A549 (cell line): ENCODE results near the gene ZDHHC23. TPM values are rescaled to one million over a fixed set of nuclear protein-coding genes. Genes with fewer than 3 reads are reported as not detected.

Source experiments
- ATAC-seq, 2 experiments: fragments of 200-7000 bp in 1 of 2; fragments of >200 bp in 1 of 2; cut with Nextera tagmentation in 1 of 2; cut with Tn5 transposase in 1 of 2; 3 replicates each; pipeline versions ENCODE4 v1.8.0 to v1.9.1; 2018 to 2020; ENCODE audit warnings: mild to moderate bottlenecking in 1 of 2, moderate library complexity in 1 of 2
- CTCF ChIA-PET: fragments of 300-600 bp; sonication (Branson Sonifier 250); formaldehyde crosslinking; extraction: SDS; loops from one replicate; lab custom pipeline; 2021; ENCODE audit warnings: antibody characterized with exemption, inconsistent platforms; lab: Yijun Ruan, JAX
- POLR2A ChIA-PET: fragments of 350-600 bp; formaldehyde crosslinking; extraction: SDS; loops from one replicate; lab custom pipeline; 2021; ENCODE audit warnings: antibody characterized with exemption, inconsistent platforms; lab: Yijun Ruan, JAX
- DNase-seq, 2 experiments: peaks; one replicate each; pipeline versions ENCODE4 v3.0.0 to v3.0.0-alpha.2; 2011 to 2016; ENCODE audit warnings: low read depth in 1 of 2, low spot score in 1 of 2
- FAIRE-seq: peaks from 2 replicates; lab custom pipeline; 2011; peaks lifted over from hg19 to GRCh38; lab: Jason Lieb, UNC
- H3K27ac ChIP-seq, 2 experiments: fragments of >200 bp; sonication (Bioruptor Twin); formaldehyde crosslinking; 3 replicates each; pipeline ENCODE4 v1.5.1; 2016 to 2017
- H3K4me1 ChIP-seq: fragments of >200 bp; sonication (Bioruptor Twin); formaldehyde crosslinking; 3 replicates; pipeline ENCODE4 v1.6.1; 2016
- H3K4me2 ChIP-seq: fragments of >200 bp; sonication (Bioruptor Twin); formaldehyde crosslinking; 3 replicates; pipeline ENCODE4 v1.6.1; 2016
- H3K4me3 ChIP-seq: fragments of >200 bp; sonication (Bioruptor Twin); formaldehyde crosslinking; 3 replicates; pipeline ENCODE4 v1.5.1; 2016
- H3K9me3 ChIP-seq: fragments of >200 bp; sonication (Bioruptor Twin); formaldehyde crosslinking; 3 replicates; pipeline ENCODE4 v1.6.1; 2016
- BCL3 ChIP-seq: fragments of >200 bp; sonication (Bioruptor Twin); formaldehyde crosslinking; IDR thresholded peaks from 3 replicates; pipeline ENCODE4 v1.6.1; 2016
- CHD4 ChIP-seq: fragments of 200-600 bp; sonication (generic); IDR thresholded peaks from 2 replicates; pipeline ENCODE4 v1.6.1; 2016; ENCODE audit warnings: antibody characterized with exemption, mild to moderate bottlenecking, borderline replicate concordance
- CTCF ChIP-seq: fragments of >200 bp; sonication (Bioruptor Twin); formaldehyde crosslinking; IDR thresholded peaks from 3 replicates; pipeline ENCODE4 v1.5.1; 2016
- E2F6 ChIP-seq: IDR thresholded peaks from 2 replicates; pipeline ENCODE4 v1.6.1; 2012; ENCODE audit warnings: low read depth, borderline replicate concordance
- ELK1 ChIP-seq: fragments of 150-350 bp; IDR thresholded peaks from 2 replicates; pipeline ENCODE4 v1.6.1; 2014; ENCODE audit warnings: low read depth, mild to moderate bottlenecking, low read length
- EP300 ChIP-seq, 2 experiments: fragments of >200 bp; sonication (Bioruptor Twin); formaldehyde crosslinking; IDR thresholded peaks; 2 replicates in 1 of 2; 3 replicates in 1 of 2; pipeline ENCODE4 v1.6.1; 2016 to 2017
- FOXS1 ChIP-seq: fragments of 250-450 bp; sonication (Bioruptor Pico); IDR thresholded peaks from 2 replicates; pipeline ENCODE4 v1.5.0; 2020; ENCODE audit warnings: mild to moderate bottlenecking, moderate library complexity
- HMGXB4 ChIP-seq: fragments of 250-450 bp; sonication (Bioruptor Pico); IDR thresholded peaks from 2 replicates; pipeline ENCODE4 v1.5.0; 2021; ENCODE audit warnings: mild to moderate bottlenecking, moderate library complexity, borderline replicate concordance
- HOXB13 ChIP-seq: fragments of 250-450 bp; sonication (Bioruptor Pico); IDR thresholded peaks from 2 replicates; pipeline ENCODE4 v1.5.0; 2020; ENCODE audit warnings: low read depth, mild to moderate bottlenecking, moderate library complexity
- MAX ChIP-seq: IDR thresholded peaks from 2 replicates; pipeline ENCODE4 v1.6.1; 2012
- MAZ ChIP-seq: fragments of 150-350 bp; IDR thresholded peaks from 2 replicates; pipeline ENCODE4 v1.6.1; 2014; ENCODE audit warnings: antibody characterized with exemption, low read depth, low read length, borderline replicate concordance
- MYC ChIP-seq: IDR thresholded peaks from 2 replicates; pipeline ENCODE4 v1.6.1; 2012; ENCODE audit warnings: mild to moderate bottlenecking, inconsistent platforms, low read length, improper control_type of control experiment, borderline replicate concordance
- NR3C1 ChIP-seq: fragments of >200 bp; sonication (Bioruptor Twin); formaldehyde crosslinking; IDR thresholded peaks from 3 replicates; pipeline ENCODE4 v1.6.1; 2017
- RAD21 ChIP-seq, 2 experiments: fragments of >200 bp in 1 of 2; sonication (Bioruptor Twin) in 1 of 2; formaldehyde crosslinking in 1 of 2; IDR thresholded peaks in 1 of 2; conservative IDR thresholded peaks in 1 of 2; 2 replicates in 1 of 2; 3 replicates in 1 of 2; pipeline ENCODE4 v1.6.1; 2012 to 2018; ENCODE audit warnings: inconsistent platforms in 1 of 2
- RARB ChIP-seq: fragments of 250-450 bp; sonication (Bioruptor Pico); IDR thresholded peaks from 2 replicates; pipeline ENCODE4 v1.8.0; 2021; ENCODE audit warnings: mild to moderate bottlenecking, moderate library complexity
- RCOR1 ChIP-seq: fragments of 150-350 bp; IDR thresholded peaks from 2 replicates; pipeline ENCODE4 v1.6.1; 2014; ENCODE audit warnings: antibody characterized with exemption, low read length, low read depth
- REST ChIP-seq: fragments of 200-600 bp; sonication (generic); IDR thresholded peaks from 2 replicates; pipeline ENCODE4 v1.6.1; 2016; ENCODE audit warnings: antibody characterized with exemption, mild to moderate bottlenecking, moderate library complexity
- RNF2 ChIP-seq: fragments of 200-600 bp; sonication (generic); IDR thresholded peaks from 2 replicates; pipeline ENCODE4 v1.6.1; 2016; ENCODE audit warnings: low read depth, mild to moderate bottlenecking, antibody characterized with exemption, moderate library complexity, borderline replicate concordance
- SREBF2 ChIP-seq: fragments of 450-650 bp; IDR thresholded peaks from 2 replicates; pipeline ENCODE4 v1.6.1; 2014; ENCODE audit warnings: mild to moderate bottlenecking, moderate library complexity
- TFCP2L1 ChIP-seq: fragments of 250-450 bp; sonication (Bioruptor Pico); IDR thresholded peaks from 2 replicates; pipeline ENCODE4 v1.5.0; 2021; ENCODE audit warnings: mild to moderate bottlenecking
- USF2 ChIP-seq: fragments of 450-650 bp; IDR thresholded peaks from 2 replicates; pipeline ENCODE4 v1.6.1; 2014; ENCODE audit warnings: antibody characterized with exemption
- ZFP36 ChIP-seq: fragments of 450-650 bp; IDR thresholded peaks from 2 replicates; pipeline ENCODE4 v1.6.1; 2014; ENCODE audit warnings: borderline replicate concordance; ENCODE audit not compliant: partially characterized antibody
- ZNF302 ChIP-seq: fragments of 250-450 bp; sonication (Bioruptor Pico); IDR thresholded peaks from 2 replicates; pipeline ENCODE4 v1.9.0; 2021; ENCODE audit warnings: inconsistent platforms, mild to moderate bottlenecking, moderate library complexity
- ZSCAN20 ChIP-seq: fragments of 250-450 bp; sonication (Bioruptor Pico); IDR thresholded peaks from 2 replicates; pipeline ENCODE4 v1.8.0; 2022; ENCODE audit warnings: mild to moderate bottlenecking, moderate library complexity
- WGBS: methylation state at CpG from one replicate; pipeline ENCODE4 v1.1.6; 2017; ENCODE audit errors: missing lambda C conversion rate; 5-methylcytosine and 5-hydroxymethylcytosine counted together
- polyA plus RNA-seq, 4 experiments: library from polyadenylated mRNA; depleted of rRNA in 3 of 4; stranded (reverse); fragments of >200 nt; fragmentation: RNase III in 1 of 4; extraction: RNeasy Plus Mini Kit Qiagen cat#74134 plus additional on column Dnase treatment in 1 of 4; gene quantifications; 2 replicates in 3 of 4; 3 replicates in 1 of 4; pipeline ENCODE4 v1.2.3, GENCODE V29; 2011 to 2017

The ZDHHC23 gene
- polyA plus RNA-seq, 2 of the 4 experiments (the other 2 are of a cell fraction): 3.1 to 5.8 TPM

GRCh38 chr3:113977822-113978221 is 30.0 kb downstream of the ZDHHC23 start:
- peaks cover 11% of the 10 kb centered on the region; the same call in 1 of the 3 replicates for H3K9me3 ChIP-seq
- FAIRE-seq (no peak), ATAC-seq (no peak), DNase-seq (no peak)
- H3K4me3 ChIP-seq: no peak overlapping the region
- no peak overlapping the region for H3K27ac ChIP-seq
- H3K4me2 ChIP-seq: no peak overlapping the region
- no peaks in the 10 kb centered on the region for H3K4me1 ChIP-seq
- WGBS: 72% methylated on average over 4 of the region's 4 CpGs
- ChIA-PET CTCF (interaction anchor here (0.5 kb wide), 1 partner anchor 17 kb away, joined by 5 read pairs; no protein-coding TSS in a partner anchor), POLR2A (no interaction called here)
- TF ChIP-seq RNF2 (no peak), ZSCAN20 (CRISPR knock-in tag) (no peak), MYC (no peak), BCL3 (no peak), E2F6 (no peak), EP300 (IDR thresholded peaks at IDR 0.05) (no peak), USF2 (no peak), MAZ (no peak), RARB (no peak), TFCP2L1 (no peak), HMGXB4 (CRISPR knock-in tag) (no peak), SREBF2 (no peak)

- Histone ChIP-seq H3K27ac (no peak overlapping the region), H3K4me3 (no peak overlapping the region), H3K9me3 (no peaks in the 10 kb centered on the region), H3K4me1 (no peaks in the 10 kb centered on the region), H3K4me2 (no peak overlapping the region)
- FAIRE-seq (no peak), DNase-seq (no peak), ATAC-seq (no peak)
- ChIA-PET CTCF (no interaction called here), POLR2A (no interaction called here)
- TF ChIP-seq RARB: no peak
- no peak for TF ChIP-seq FOXS1 (CRISPR knock-in tag)
- TF ChIP-seq SREBF2: no peak
- TF ChIP-seq CHD4: no peak
- TF ChIP-seq RAD21 (conservative IDR thresholded peaks at IDR 0.05 in 1 of 2, IDR thresholded peaks at IDR 0.05 in 1 of 2): no peak
- TF ChIP-seq ZNF302 (CRISPR knock-in tag): no peak
- TF ChIP-seq TFCP2L1: no peak
- no peak for TF ChIP-seq REST
- no peak for TF ChIP-seq HOXB13 (CRISPR knock-in tag)
- TF ChIP-seq ELK1: no peak
- no peak for TF ChIP-seq ZSCAN20 (CRISPR knock-in tag)
- no peak for TF ChIP-seq ZFP36
- TF ChIP-seq E2F6: no peak
- TF ChIP-seq NR3C1: no peak
- TF ChIP-seq MAX: no peak
- TF ChIP-seq RCOR1: no peak
- no peak for TF ChIP-seq CTCF
- 80% methylated on average over 1 of the region's 1 CpG for WGBS
Measured at GRCh38 chr3:113979916-113980315, 32.1 kb downstream of the ZDHHC23 start.
